RPMI7951 (cell line): ENCODE data around the gene SMARCAD1. TPM values are rescaled to one million over a fixed set of nuclear protein-coding genes. Genes with fewer than 3 reads are reported as not detected.
"Not testable (repeated sequence)": the region's sequence is repeated elsewhere in the genome, so short reads cannot be mapped to it uniquely, and the experiment has no call there.

Experiments used
- DNase-seq: peaks from one replicate; pipeline ENCODE4 v3.0.0-alpha.2; 2012; ENCODE audit warnings: low read depth
- total RNA-seq: library from RNA; depleted of rRNA; stranded (reverse); fragments of >200 nt; shearing (Covaris generic); gene quantifications from 2 replicates; pipeline ENCODE4 v1.2.3, GENCODE V29; 2014; rRNA removed

SMARCAD1 gene
- total RNA-seq, 1 experiment from 2014 or later = 30.8 TPM

DNA sequence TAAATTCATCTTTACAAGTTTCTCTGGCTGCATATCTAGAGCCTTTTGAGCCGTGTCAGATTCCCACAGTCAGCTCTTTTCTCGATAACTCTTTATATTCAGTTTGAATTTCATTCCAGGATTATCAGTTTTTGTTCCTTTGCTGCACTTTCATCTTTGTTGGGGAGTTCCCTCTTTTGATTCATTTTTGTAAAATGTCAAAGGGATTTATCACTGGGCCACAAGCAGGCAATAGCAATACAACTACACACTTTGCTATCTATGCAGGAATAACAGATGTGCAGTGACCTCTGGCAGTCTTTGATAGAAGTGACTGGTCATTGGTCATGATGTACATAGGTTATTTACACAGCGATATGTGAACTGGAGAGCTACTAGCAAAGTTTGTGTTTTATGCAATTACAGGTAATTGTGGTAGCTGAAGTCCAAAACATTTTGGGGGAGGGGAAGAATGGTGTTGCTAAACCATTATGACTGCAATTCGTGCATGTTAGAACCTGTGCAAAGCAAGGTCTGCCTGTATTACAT, 91.1 kb downstream of the SMARCAD1 start:
- no peak for DNase-seq

DNA sequence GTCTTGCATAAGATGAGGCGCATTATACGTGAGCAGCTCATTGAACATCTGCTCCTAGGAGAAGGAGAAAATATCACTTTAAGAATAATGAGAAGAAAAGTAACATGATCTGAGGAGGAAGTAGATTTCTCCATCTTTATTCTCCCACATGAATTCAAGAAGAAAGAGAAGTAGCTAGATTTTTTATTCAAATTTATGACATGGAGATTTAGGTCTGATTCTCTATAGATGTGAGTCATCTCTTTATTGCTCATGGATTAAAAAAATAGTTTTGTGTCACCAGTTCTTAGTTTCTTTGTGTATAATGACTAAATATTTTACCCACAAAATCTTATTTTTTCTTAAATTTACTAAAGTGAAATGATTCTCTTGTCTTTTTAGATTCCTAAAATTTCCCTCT, 94.5 kb downstream of the SMARCAD1 start:
- DNase-seq = no peak

DNA sequence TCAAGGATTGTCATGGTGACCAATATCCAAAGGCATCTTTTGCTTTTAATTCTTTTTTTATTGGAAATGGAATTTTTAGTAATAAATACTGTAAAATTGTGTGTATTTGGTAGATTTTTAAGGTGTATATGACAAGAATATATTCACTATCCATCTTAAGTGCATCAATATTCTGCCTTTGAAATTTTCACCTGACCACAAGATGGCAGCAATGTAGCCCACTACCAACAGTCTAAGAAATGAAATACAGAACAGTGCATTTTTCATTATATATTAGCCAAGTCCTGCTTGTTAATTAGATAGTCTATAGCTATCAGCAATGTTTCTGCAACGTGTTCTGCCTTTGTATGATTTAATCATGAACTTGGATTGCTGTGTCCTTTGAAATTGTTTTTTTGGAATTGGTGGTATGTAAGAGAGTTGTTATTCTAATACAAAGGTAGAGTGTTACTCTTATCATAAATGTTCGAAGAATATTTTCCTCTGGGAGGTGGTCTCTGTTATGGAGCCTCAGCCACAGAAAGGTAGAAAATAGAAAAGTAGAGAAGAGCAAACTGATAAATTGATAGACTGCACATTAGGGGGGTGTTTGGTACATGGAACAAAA, 96.8 kb downstream of the SMARCAD1 start:
- peak; percentile 24 for DNase-seq

DNA sequence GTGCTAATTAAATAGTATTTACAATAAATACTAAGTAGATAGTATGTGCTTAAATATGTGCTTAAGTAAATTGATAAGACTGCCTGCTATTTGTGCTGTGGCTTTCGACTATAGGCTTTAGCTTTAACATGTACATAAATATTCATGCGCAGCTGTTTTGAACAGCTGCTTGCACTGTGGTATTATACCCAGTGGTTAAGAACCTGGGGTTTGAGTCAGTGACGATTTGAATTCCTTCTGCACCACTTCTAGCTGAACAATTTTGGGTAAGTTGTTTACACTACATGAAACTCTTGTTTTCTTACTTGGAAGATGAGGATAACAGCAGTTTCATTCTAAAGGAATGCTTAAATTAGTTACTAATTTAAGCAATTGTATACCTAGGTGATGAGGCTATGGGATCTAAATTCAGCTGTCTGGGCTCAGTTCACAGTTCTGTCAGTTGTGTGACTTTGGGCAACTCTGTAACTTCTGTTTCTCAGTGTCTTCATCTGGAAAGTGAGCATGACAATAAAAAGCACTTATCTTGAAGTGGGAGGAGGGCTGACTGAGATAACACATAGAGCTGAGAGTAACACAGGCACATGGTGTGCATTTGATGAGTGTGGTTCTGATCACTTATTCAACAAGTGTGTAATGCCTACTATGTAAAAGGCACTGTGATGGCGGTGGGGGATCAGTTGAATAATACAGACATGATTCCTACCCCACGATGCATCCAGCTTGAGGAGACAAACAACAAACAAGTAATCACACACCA, 98.0 kb downstream of the SMARCAD1 start:
- no peak for DNase-seq

DNA sequence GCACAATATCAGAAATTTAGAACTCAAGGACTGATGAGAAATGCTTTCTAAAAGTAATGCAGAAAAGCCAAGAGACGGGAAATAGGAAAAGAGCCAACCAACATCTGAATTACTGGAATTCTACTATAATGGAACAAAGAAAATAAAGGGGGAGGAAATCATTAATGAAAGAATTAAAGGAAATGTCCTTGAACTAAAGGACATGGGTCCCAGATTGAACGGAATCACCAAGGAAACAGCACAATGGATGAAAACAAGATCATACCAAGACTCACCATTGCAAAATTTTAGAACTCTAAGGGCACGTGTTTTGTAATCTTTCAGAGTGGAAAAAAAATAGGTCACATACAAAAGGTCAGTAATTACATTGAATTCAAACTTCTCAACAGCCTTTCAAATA, 99.0 kb downstream of the SMARCAD1 start:
- no peak for DNase-seq

DNA sequence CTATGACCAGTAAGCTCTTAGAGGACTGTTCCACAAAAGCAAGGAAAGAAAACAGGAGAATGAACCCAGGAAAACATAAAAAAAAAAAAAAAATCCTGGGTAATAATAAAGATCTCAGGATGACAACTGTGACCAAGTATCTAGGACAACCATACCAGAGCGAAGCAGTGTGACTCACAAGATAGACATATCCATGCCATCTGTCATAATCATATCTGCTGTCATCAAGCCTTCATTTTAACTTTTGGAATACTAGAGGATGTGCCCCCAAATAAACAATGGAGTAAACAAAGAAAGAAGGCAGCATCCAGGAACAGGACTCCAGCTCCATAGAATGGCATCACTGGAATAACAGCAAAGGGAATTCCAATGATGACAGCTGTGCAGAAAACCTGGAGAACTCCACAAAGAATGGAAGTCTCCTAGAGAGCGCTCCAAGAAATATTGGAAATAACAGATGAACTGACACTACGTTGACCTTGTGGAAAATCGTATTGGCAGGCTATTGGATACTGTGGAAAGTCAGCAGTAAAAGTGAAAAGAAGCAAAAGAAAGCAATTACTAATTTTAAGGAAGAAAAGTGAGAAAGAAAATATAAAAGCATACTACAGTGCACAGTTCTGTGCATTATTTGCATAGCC, 99.7 kb downstream of the SMARCAD1 start:
- no peak for DNase-seq

DNA sequence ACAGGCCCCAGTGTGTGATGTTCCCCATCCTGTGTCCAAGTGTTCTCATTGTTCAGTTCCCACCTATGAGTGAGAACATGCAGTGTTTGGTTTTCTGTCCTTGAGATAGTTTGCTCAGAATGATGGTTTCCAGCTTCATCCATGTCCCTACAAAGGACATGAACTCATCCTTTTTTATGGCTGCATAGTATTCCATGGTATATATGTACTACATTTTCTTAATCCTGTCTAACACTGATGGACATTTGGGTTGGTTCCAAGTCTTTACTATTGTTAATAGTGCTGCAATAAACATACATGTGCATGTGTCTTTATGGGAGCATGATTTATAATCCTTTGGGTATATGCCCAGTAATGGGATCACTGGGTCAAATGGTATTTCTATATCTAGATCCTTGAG, 112.3 kb downstream of the SMARCAD1 start:
- DNase-seq = not testable (repeated sequence)

DNA sequence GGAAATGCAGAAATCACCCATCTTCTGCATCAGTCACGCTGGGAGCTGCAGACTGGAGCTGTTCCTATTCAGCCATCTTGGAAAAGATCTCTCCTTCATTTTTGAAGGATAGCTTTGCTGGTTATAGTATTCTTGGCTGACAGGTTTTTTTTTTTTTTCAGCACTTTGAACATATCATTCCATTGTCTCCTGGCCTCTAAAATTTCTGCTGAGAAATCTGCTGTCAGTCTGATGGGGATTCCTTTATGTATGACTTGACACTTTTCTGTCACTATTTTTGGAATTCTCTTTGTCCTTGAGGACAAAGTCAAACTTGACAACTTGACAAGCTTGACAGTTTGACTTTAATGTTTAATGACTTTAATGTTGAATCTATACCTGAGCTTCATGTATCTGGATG, 118.2 kb downstream of the SMARCAD1 start:
- no peak for DNase-seq

DNA sequence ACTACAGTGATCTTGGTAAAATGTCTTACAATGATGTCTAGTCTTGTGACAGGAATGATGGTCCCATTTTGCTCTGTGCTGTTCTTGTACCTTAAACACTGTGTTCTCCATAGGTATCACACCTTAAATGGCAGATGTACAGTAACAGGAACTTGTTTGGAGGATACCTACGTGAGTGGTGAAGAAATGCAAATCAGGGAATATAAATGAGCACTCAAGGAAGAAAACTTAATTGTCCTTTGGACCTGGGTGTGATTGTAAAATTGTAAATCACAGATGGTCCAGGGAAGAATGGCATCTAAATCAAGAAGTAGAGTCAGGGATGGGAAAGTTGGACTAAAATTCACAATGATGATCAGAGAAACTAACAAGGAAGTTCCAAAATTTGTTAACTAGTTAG, 122.3 kb downstream of the SMARCAD1 start:
- no peak for DNase-seq

DNA sequence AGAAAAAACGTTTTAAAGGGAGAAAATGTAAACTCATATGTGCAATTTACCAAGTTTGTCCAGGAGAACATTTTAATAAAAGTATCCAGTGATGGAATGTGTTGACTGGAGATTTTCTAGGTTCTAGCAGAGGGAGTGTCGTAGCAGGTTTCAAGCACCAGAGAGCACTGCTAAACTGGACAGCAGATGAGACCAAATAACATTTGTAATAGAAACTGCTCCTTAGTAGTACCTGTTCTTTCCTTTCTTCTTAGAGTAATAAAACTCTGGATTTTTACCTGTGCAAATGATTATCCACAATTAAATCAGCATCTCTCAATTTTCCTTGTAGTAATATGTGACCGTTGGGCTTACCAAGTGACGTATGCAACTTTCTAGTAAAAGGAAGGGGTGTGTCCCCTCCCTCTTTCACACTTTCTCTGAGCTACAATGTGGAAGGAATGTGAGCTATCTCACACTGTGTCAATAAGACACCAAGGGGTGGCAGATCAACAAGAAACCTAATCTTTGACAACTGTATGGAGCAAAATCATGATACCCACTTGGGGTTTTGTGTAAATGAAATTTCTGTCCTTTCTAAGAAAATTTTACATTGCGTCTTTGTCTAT, 125.4 kb downstream of the SMARCAD1 start:
- DNase-seq = no peak

DNA sequence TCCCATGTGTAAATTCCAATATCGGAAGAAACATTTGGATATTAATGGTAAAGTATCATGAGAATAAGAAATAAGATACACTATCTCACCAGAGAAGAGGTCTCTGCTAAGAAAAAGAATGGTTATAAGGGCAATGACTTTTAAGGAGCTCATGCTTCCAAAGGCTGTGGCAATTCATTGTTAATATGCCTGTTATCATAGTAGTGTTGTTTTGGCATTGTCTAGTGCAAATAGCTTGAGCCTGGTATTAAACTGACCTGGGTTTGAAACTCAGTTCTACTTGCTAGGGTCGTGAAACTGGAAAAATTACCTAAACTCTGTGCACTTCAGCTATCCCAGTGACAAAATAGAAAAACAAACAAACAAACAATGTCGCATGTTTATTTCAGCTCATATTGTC, 126.2 kb downstream of the SMARCAD1 start:
- DNase-seq = no peak

DNA sequence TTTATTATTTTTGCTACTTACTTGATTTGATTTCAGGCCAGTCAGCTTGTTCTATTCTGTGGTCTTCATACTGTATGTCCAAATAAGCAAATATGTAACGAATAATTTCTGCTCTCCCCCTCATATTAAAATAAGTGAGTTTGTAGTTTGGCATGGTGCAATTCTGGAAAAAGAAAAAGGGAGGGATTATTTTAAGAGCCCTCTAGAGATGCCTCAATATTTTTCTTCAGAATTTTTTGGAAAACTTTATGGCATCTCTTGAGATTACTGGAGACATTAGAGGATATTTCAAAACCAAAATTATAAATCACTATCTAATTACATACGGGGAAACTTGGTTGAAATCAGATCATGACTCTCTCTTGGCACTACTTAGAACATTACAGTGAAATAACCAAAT, 126.8 kb downstream of the SMARCAD1 start:
- no peak for DNase-seq

DNA sequence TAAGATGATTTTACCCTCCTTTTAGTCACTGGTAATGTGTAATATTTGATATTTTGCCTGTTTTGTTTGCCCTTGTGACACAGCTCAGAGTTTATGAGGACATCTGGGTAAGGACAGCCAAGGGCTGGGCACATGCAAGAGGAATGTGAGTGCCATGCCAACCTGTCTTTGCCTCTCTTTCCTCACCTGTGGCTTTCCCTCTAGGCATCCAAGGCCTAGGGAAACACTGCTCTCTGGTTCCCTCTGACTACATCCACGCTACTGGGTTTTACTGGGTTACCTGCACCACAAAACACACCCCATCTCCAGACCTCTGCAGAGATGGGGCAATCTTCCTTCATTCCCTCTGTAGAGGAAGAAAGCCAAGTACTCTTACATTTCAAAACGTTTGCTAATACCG, 127.3 kb downstream of the SMARCAD1 start:
- no peak for DNase-seq

DNA sequence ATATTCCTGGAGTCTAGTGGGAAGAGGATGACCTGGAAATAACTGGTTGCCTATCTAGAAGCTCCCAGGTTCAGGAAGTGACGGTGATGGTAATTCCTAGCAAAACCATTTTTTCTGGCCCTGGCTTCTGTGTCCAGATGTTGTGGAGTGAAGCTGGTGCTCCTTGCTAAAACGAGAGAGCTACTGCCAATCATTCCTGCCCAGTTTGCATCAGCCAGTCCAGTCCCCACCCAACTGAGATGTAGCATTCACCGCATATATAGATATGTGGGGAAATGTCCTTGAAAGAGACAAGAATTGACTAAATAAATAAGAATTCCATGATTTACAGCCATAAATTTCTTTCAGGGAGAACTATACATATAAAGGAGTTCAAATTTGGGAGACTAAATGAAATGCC, 128.6 kb downstream of the SMARCAD1 start:
- no peak for DNase-seq

DNA sequence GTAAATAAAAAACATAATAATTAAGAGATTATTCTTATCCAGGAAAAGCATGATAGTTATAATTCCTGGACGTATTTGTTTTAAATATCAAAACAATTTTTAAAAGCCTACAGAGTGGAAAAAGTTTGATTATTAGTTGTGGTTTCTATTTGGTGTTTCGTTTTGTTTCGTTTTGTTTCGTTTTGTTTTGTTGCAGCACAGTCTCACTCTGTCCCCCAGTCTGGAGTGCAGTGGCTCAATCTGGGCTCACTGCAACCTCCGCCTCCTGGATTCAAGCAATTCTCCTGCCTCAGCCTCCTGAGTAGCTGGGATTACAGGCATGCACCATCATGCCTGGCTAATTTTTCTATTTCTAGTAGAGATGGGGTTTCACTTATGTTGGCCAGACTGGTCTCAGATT, 129.1 kb downstream of the SMARCAD1 start:
- not testable (repeated sequence) for DNase-seq

DNA sequence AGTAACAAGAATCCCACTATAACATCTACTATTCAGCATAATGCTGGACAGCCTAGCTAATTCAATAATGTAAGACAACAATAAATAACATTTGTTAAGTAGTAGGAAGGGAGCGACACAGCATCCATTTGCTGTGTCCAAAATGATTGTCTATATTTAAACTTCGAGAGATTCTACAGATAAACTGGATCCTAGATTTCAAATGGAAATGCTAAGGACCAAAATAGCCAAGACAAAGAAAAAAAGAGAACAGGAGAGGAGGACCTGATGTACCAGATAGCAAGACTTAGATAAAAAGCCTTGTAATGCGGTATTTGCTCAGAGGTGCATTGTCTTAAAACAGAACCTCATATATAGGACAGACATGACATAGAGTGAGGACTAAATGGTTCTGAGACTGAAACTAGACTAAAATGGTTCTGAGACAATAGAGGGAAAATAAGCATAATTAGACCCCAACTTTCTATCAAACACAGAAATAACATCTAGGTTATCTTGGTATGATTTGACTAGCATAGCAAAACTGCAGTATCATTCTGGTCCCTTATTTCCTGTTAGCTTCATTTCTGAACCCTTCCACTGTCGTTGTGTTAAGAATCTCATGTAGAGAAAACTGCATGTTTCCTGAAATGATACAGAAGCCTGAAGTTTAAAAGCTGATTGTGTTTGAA, 131.2 kb downstream of the SMARCAD1 start:
- no peak for DNase-seq

DNA sequence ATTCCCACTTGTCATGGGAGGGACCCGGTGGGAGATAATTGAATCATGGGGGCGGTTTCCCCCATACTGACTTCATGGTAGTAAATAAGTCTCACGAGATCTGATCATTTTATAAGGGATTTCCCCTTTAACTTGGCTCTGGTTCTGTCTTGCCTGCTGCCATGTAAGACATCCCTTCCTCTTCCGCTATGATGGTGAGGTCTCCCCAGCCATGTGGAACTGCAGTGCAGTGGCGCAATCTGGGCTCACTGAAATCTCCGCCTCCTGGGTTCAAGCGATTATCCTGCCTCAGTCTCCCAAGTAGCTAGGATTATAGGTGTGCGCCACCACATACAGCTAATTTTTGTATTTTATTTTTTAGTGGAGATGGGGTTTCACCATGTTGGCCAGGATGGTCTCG, 132.1 kb downstream of the SMARCAD1 start:
- no peak for DNase-seq

Other genes starting within 250 kb of the SMARCAD1 start
- not detected in 2 replicates for gene HPGDS, start 135.0 kb downstream of the SMARCAD1 start, total RNA-seq
- gene PDLIM5, start 244.1 kb downstream of the SMARCAD1 start, total RNA-seq = 44.6 and 55.9 TPM in 2 replicates